ENCODE results near the gene CCDC134. TPM values are rescaled to one million over a fixed set of nuclear protein-coding genes. Genes with fewer than 3 reads are reported as not detected.
"Not testable (repeated sequence)": the region's sequence is repeated elsewhere in the genome, so short reads cannot be mapped to it uniquely, and the experiment has no call there.

Gene CCDC134
- total RNA-seq, 4 donors from 2014 or later: 6.6 to 18.8 (median 14.4) TPM

DNA sequence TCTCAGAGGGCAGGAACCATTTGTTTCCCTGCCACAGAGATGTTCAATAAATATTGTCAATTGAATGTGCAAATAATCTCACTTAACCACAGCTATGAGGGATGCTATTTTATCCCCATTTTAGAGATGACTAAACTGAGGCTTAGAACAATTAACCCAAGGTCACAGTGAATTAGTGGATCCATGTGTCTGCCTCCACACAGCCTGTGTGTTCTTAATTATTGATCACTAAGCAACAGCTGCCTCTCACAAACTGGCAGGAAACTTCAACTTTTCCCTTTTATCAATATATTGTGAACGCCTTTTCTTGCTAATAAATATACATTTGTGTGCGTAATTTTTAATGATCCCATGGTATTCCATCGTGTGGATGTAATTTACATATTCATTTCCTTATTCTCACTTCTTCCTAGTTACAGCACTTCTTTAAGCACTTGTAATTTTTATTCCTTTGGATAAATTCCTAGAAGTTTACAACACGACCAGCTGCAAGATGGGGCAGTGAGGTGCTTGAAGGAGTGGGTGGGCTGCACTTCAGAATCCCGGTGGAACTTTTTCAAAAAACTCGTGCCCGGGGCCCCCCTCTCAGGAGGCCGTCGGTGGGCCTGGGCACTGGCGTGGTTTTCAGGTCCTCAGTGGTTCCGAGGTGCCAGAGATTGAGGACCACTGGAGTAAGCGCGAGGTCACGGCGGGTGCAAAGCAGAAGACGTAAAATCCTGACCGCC lies 31.5 kb downstream of the CCDC134 start:
- H3K27me3 ChIP-seq: no peaks in the 10 kb centered on the region
- TF ChIP-seq, protein P1, sequence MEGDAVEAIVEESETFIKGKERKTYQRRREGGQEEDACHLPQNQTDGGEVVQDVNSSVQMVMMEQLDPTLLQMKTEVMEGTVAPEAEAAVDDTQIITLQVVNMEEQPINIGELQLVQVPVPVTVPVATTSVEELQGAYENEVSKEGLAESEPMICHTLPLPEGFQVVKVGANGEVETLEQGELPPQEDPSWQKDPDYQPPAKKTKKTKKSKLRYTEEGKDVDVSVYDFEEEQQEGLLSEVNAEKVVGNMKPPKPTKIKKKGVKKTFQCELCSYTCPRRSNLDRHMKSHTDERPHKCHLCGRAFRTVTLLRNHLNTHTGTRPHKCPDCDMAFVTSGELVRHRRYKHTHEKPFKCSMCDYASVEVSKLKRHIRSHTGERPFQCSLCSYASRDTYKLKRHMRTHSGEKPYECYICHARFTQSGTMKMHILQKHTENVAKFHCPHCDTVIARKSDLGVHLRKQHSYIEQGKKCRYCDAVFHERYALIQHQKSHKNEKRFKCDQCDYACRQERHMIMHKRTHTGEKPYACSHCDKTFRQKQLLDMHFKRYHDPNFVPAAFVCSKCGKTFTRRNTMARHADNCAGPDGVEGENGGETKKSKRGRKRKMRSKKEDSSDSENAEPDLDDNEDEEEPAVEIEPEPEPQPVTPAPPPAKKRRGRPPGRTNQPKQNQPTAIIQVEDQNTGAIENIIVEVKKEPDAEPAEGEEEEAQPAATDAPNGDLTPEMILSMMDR (IDR thresholded peaks at IDR 0.05): no peak
- TF ChIP-seq POLR2A (IDR thresholded peaks at IDR 0.05): no peak
- no peaks in the 10 kb centered on the region for H3K36me3 ChIP-seq
- intact Hi-C loops (cut with DNase I): loop anchor here (5.0 kb wide), 1 partner anchor 115 kb away; the partner anchor contains the start of gene CENPM
- H3K4me3 ChIP-seq (replicated peaks in 1 of 3): peak overlapping the region; percentile 7 to 93 (median 12)
- H3K27ac ChIP-seq: peak overlapping the region; percentile 83 to 95 (median 94)
- H3K4me1 ChIP-seq: peaks cover 5 to 9% of the 10 kb centered on the region in 2 donors
- H3K9me3 ChIP-seq: no peaks in the 10 kb centered on the region
- no peak for DNase-seq
- WGBS, 2 donors: 13 to 18% methylated on average over 11 to 17 of the region's 17 CpGs

DNA sequence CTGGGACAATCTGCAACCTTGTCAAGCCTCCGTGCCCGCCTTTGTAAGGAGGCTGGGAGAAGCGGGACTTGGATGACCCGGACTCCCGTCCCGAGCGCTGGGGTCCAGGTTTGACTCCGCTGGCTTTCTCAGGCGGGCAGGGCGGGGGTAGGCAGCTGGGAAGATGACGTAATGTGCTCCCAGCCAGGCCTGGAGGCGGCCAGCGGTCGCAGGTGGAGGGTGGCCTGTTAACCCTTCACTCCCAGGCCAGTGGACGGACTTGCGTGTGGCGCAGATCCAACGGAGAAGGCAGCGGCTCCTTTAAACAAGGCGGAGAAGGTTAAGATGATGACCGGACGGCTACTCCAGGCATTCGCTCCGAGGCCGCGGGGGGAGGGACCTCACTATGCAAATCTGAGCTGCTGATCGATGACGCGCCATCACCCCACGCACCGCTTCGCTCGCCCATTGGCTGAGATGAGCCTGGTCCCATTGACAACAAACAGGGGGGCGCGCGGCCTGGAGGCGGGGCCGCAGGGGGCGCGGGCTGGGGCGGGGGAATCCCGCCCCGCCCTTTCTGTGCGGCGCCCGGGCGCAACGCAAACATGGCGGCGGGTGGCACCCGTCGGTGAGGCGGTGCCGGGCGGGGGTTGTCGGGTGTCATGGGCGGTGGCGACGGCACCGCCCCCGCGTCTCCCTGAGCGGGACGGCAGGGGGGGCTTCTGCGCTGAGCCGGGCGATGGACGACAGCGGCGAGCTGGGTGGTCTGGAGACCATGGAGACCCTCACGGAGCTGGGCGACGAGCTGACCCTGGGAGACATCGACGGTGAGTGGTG lies 32.3 kb downstream of the CCDC134 start, which contains the start of gene SREBF2:
TSS of gene SREBF2 (plus strand) at position 553 of the 816 bp plus-strand sequence. CDS start at position 719, 166 bp downstream.
- H3K27ac ChIP-seq: peak within 1 kb of the TSS; percentile 83 to 95 (median 94)
- H3K4me3 ChIP-seq (replicated peaks in 1 of 3): peak within 1 kb of the TSS; percentile 63 to 93 (median 77)
- peaks cover 5 to 9% of the 10 kb centered on the region in 2 donors for H3K4me1 ChIP-seq
- H3K9me3 ChIP-seq: no peaks in the 10 kb centered on the region
- intact Hi-C loops (cut with DNase I): loop anchor here (5.0 kb wide), 1 partner anchor 115 kb away; the partner anchor contains the start of gene CENPM
- WGBS, 2 donors: 0 to 1% methylated on average over 28 to 29 of the region's 75 CpGs
- TF ChIP-seq, protein P1 (IDR thresholded peaks at IDR 0.05): no peak
- TF ChIP-seq POLR2A (IDR thresholded peaks at IDR 0.05): peak; percentile 72 to 76
- peak; percentile 100 for DNase-seq
- no peaks in the 10 kb centered on the region for H3K36me3 ChIP-seq
- no peaks in the 10 kb centered on the region for H3K27me3 ChIP-seq

DNA sequence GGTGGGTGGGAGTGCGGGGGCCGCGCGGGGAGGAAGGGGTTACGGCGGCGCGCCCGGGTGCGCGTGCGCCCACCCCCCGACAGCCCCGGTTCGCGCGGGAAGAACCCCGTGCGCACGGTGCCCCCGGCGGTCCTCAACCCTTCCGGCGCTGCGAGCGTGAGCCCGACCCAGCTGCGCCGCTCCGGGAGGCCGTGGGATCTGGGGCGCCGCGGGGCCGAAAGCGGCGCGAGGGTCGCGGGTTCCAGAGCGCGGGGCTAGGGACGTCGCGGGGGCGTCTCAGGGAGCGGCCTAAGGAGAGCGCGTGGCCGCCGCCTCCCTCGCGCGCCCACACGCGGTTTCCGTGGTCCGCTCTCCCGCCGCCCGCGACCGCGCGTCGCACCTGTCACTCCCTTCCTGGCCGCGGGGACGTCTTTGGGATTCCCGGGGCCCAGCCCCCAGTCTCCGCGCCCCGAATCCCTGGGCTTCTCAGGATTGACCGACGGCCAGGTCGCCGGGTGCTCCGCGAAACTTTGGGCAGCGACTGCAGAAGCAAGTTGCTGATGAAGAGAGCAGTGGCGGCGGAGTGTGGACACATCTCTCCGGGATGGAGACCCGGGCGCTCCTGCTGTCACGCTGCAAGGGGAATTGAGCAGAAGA lies 33.0 kb downstream of the CCDC134 start:
- TF ChIP-seq POLR2A (IDR thresholded peaks at IDR 0.05): peak in 1 of 2 donors; percentile 16
- TF ChIP-seq, protein P1 (IDR thresholded peaks at IDR 0.05): peak in 1 of 6 experiments; percentile 20
- Histone ChIP-seq H3K4me1 (peaks cover 5 to 9% of the 10 kb centered on the region in 2 donors), H3K27me3 (no peaks in the 10 kb centered on the region), H3K4me3 (replicated peaks in 1 of 3) (peak overlapping the region; percentile 63 to 93 (median 77)), H3K27ac (peak overlapping the region; percentile 70 to 95 (median 94)), H3K36me3 (no peaks in the 10 kb centered on the region), H3K9me3 (no peaks in the 10 kb centered on the region)
- peak; percentile 57 to 59 for DNase-seq
- WGBS, 2 donors: 2% methylated on average over 10 to 23 of the region's 86 CpGs
- intact Hi-C loops (cut with DNase I): loop anchor here (5.0 kb wide), 1 partner anchor 114 kb away; the partner anchor contains the start of gene CENPM

DNA sequence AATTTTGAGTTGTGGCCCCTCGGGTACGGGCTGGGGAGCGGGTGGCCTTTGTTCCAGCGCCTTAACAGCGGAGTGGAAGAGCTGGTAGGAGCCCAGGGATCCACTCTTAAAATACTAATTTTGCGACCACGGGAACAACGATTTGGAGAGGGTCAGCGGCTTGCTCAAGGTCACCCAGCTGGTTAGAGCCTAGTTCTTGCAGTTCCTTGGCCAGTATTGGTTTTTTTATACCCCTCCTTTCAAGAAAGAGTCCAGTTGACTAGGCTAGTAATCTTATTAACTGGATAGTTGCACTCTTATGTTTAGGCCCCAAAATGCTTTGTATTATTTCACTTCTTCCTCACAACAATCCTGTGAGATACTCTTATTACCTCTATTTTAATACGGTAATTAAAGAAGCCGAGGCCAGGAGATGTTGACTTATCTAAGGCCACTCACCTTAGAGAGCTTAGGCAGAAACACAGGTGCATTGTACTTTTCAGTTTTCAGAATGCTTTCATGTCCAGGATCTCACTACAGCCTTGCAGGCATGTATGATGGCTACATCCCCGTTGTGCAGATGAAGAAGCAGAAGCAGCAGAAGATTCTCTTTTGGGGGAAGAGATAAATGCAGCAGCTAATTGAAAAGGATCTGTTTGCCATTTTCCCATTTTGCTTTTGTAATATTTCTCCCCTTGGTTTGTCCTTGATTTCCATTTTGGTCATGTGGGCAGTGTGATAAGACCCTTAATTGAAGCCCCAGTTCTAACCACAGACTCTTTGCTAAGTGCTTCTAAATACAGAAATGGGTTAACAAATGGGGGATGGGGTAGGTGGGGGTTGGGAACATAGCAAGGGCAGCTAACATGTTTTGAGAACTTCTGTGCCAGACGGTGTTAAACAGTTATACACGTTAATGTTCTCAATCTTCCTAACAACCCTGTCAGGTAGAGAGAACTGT lies 33.8 kb downstream of the CCDC134 start:
- intact Hi-C loops (cut with DNase I): loop anchor here (5.0 kb wide), 1 partner anchor 113 kb away; the partner anchor contains the start of gene CENPM
- Histone ChIP-seq H3K27me3 (no peaks in the 10 kb centered on the region), H3K27ac (peak overlapping the region; percentile 70 to 95 (median 94)), H3K36me3 (no peaks in the 10 kb centered on the region), H3K4me3 (replicated peaks in 1 of 3) (peak overlapping the region; percentile 63 to 93 (median 77)), H3K9me3 (no peaks in the 10 kb centered on the region), H3K4me1 (peaks cover 5 to 9% of the 10 kb centered on the region in 2 donors)
- no peak for DNase-seq
- 38% methylated on average over 9 to 14 of the region's 14 CpGs for WGBS, 2 donors
- TF ChIP-seq, protein P1 (IDR thresholded peaks at IDR 0.05): no peak
- TF ChIP-seq POLR2A (IDR thresholded peaks at IDR 0.05): no peak

DNA sequence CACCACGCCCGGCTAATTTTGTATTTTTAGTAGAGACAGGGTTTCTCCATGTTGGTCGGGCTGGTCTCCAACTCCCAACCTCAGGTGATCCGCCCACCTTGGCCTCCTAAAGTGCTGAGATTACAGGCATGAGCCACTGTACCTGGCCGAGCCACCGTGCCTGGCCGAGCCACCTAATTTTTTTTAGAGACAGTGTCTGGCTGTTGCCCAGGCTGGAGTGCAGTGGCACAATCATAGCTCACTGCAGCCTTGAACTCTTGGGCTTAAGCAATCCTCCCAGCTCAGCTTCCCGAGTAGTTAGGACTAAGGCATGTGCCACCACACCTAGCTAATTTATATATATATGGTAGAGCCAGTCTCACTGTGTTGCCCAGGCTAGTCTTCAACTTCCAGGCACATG lies 35.0 kb downstream of the CCDC134 start:
- 96 to 100% methylated on average over 3 to 8 of the region's 8 CpGs for WGBS, 2 donors
- H3K9me3 ChIP-seq; H3K27ac ChIP-seq; intact Hi-C loops (cut with DNase I); H3K36me3 ChIP-seq; DNase-seq; H3K4me1 ChIP-seq; H3K27me3 ChIP-seq; H3K4me3 ChIP-seq (replicated peaks in 1 of 3): not testable (repeated sequence)
